GM18909 (cell line): ENCODE data around the gene SMNDC1.
A peak's percentile ranks its signal among the peaks of the same experiment; 100 is the strongest.

Experiments used
- ATAC-seq: cut with Tn5 transposase; IDR thresholded peaks from one replicate; pipeline ENCODE4 v1.9.1; 2021; ENCODE audit warnings: mild to moderate bottlenecking; ENCODE audit not compliant: unreplicated experiment, poor library complexity

The SMNDC1 gene

DNA sequence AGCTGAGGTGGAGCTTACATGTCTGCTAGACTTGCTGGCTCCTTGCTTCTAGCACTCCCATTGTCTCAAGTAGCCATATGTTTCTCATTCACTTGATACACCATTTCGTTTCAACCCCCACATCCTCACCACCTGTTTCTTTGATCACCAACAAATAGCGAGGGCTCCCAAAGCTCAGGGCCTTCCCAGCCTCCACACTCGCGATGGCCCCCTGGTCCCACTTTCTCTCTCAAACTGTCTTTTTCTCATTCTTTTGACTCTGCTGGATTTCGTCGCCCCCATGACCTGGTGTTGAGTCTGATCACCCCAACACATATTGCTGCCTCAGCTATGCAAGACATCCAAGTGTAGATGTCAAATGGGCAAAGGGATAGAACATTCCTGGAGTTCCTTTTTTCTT lies 26.0 kb upstream of the SMNDC1 start:
- ATAC-seq, result no peak

DNA sequence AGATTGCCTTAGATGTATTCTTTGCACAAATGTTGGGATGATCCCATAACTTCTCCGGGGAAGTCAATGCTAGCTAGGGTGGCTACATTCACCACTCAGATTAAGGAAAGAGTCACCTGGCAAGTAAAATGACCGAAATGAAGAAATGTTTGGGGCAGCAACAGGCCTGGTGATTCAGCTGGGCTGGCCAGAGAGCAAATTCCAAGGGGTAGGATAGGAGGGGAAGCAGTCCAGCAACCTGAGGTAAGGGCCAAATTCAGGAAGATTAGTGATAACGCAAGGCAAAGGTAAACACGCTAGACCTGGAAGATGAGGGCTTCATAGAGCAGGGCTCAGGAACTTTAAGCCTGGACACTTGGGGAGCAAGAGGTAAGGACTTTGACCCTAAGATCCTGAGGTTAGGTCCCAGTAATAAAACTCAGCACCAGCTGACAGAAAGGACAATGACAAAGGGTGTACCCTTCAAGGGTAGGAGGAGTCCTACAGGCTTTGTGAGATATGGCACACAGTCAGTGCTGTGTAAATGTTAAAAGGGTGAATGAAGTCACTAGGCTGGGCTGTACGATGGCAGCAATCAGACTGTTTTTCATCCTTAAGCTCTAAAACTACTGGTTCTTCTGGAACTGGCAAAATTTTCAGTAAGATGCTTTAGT lies 22.7 kb upstream of the SMNDC1 start:
- no peak for ATAC-seq

DNA sequence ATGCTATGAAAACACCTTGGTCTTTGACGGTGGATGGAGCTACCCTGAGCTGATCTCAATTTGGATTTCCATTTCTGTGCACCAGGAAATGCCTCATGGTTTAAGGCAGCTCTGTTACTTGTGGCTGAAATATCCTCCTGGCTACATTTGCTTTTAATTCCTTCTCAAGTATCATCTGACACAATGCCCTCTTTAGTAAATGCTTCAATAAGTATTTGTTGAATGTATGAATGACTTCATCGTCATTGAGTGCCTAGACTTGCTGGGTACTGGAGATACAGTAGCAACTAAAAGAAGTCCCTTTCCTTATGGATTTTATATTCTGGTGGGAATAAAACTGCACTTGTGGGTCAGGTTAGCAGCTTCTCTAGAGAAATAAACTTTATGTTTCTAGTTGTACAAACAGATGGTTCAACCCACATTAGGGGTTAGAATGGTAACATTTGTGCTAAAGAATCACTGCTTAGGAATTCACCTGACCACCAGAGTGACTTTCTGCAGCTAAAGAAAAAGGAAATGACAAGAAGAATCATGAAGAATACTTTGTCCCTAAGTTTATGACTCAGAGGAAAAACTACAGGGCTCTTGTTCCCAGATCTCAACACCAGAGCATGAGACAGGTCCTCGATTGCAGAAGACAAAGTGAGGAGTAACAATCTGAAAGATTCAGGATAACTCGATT lies 21.8 kb upstream of the SMNDC1 start:
- no peak for ATAC-seq

GRCh38 chr10:110324805-110325280 lies 20.1 kb upstream of the SMNDC1 start:
- peak; percentile 61 for ATAC-seq

DNA sequence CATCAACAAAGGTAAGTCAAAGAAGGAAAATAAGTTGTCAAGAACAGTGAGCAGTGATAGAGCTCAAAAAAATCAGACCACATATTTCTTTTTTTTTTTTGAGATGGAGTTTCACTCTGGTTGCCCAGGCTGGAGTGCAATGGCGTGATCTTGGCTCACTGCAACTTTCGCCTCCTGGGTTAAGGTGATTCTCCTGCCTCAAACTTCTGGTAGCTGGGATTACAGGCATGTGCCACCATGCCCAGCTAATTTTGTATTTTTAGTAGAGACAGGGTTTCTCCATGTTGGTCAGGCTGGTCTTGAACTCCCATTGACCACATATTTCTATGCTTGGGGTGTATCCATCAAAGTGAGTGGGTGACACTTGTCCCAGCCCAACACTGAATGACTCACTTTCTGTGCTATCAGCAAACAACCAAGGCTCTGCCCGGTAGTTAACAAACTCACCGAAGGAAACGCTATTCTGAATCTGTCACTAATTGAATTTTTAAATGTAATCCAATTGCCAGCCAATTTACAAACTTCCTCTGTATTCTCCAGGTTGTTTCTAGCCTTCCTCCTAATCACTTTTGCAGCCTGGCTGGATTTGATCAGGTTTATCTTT lies 19.6 kb upstream of the SMNDC1 start:
- peak; percentile 62 for ATAC-seq

GRCh38 chr10:110323503-110323902 lies 18.8 kb upstream of the SMNDC1 start:
- ATAC-seq, result no peak

GRCh38 chr10:110321869-110322620 lies 17.3 kb upstream of the SMNDC1 start:
- no peak for ATAC-seq

GRCh38 chr10:110317866-110318850 lies 13.4 kb upstream of the SMNDC1 start:
- ATAC-seq, result no peak

DNA sequence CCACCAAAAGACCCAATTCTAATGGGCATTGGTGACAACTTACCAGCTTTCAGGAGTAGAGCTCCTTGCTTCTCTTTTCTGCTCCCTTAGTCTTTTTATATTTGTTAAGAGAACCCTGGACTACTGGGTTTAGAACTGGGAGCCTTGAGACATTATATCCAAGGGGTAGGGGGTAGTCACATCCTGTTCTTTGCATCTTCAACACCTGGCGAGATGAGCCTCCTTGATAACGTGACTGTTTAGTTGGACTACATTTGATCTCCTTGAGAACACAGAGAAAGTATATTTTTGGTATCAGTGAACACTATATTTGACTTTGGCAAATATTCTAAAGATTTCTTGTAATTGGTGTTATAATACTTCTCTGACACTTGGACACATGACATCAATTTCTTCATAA lies 9.0 kb upstream of the SMNDC1 start:
- no peak for ATAC-seq

GRCh38 chr10:110312206-110312605 lies 7.5 kb upstream of the SMNDC1 start:
- ATAC-seq, result no peak

GRCh38 chr10:110311357-110311949 lies 6.7 kb upstream of the SMNDC1 start:
- ATAC-seq, result peak; percentile 55

GRCh38 chr10:110310741-110311140 lies 6.0 kb upstream of the SMNDC1 start:
- no peak for ATAC-seq

DNA sequence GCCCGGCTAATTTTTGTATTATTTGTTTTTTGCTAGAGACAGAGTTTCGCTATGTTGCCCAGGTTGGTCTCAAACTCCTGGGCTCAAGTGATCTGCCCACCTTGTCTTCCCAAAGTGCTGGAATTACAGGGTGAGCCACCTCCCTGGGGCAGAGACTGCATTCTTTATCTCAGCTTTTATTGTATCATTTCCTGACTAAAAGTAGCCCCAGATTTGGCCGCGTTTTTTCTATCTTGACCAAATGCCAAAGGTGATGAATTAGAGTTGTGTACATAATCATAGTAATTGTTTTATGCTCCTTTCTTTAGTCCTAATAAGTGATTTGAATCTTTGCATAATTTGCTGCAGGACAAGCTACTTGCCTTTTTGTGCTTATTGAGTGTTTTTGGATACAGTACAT lies 3.1 kb upstream of the SMNDC1 start:
- no peak for ATAC-seq

DNA sequence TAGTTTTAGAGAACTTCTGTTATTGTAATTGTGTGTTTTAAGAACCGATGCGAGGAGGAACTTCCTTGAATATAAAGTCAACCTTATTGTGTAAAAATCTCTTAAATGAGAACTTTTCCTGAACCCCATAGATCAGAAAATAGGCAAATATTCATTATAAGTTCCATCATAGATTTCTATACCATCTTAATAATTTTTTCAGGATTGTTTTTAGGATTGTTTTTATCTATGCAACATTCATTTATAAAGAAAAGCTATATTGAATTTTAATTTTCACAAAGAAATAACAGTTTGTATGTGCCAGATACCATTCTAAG lies 1.7 kb upstream of the SMNDC1 start:
- ATAC-seq, result no peak

- peak; percentile 44 for ATAC-seq
Measured at GRCh38 chr10:110305767-110306451, 1.2 kb upstream of the SMNDC1 start.

- ATAC-seq, result peak; percentile 48
Measured at GRCh38 chr10:110304394-110304779, 333 bp downstream of the SMNDC1 start.

GRCh38 chr10:110303681-110304080 lies 1.0 kb downstream of the SMNDC1 start:
- no peak for ATAC-seq

- no peak for ATAC-seq
Measured at GRCh38 chr10:110300486-110300986, 4.2 kb downstream of the SMNDC1 start.

- no peak for ATAC-seq
Measured at GRCh38 chr10:110296966-110297365, 7.8 kb downstream of the SMNDC1 start.
